Limb (tissue), 2 donors: Measurements from ENCODE around the gene NMRK2.

Source experiments
- DNase-seq, 2 donors: peaks; one replicate each; pipeline ENCODE4 v3.0.0-alpha.2; 2016; ENCODE audit errors: extremely low spot score in 2 of 2

NMRK2 gene

GRCh38 chr19:3981736-3982681 is 49.1 kb downstream of the NMRK2 start:
- DNase-seq, result no peak

- no peak for DNase-seq
These were observed 50.1 kb downstream of the NMRK2 start for GRCh38 chr19:3982701-3983541.

GRCh38 chr19:3983542-3983914 is 50.7 kb downstream of the NMRK2 start:
- DNase-seq, result no peak

GRCh38 chr19:3983936-3984583 is 51.2 kb downstream of the NMRK2 start:
- DNase-seq, result peak in 1 of 2 donors; percentile 25

GRCh38 chr19:3984584-3984907 is 51.7 kb downstream of the NMRK2 start:
- DNase-seq, result no peak

GRCh38 chr19:3984908-3985642 is 52.2 kb downstream of the NMRK2 start, which contains the start of gene EEF2:
TSS of gene EEF2 (minus strand) at chr19:3985463. CDS start at chr19:3985380, 83 bp downstream.
- DNase-seq, result peak; percentile 93 to 95

GRCh38 chr19:3985643-3986259 is 52.9 kb downstream of the NMRK2 start:
- DNase-seq, result no peak

- peak; percentile 52 to 67 for DNase-seq
These were observed 53.6 kb downstream of the NMRK2 start for GRCh38 chr19:3986260-3987041.

GRCh38 chr19:3987619-3988371 is 54.9 kb downstream of the NMRK2 start:
- peak; percentile 88 to 91 for DNase-seq

- DNase-seq, result no peak
These were observed 57.9 kb downstream of the NMRK2 start for GRCh38 chr19:3990815-3991117.
